ENCODE results near the gene GIPC1. TPM values are rescaled to one million over a fixed set of nuclear protein-coding genes. Genes with fewer than 3 reads are reported as not detected.

GIPC1 gene
- total and polyA plus RNA-seq, 2 of the 4 experiments (the other 2 are of a cell fraction): 74.2 to 133 TPM

GRCh38 chr19:14479309-14479974, 16.5 kb downstream of the GIPC1 start:
- no peak overlapping the region for H3K4ac ChIP-seq (ENCODE audit: low read depth, low read length)
- no peak overlapping the region for H4K91ac ChIP-seq (ENCODE audit: insufficient read depth, low read depth, low read length)
- no peak overlapping the region for H4K8ac ChIP-seq (ENCODE audit: low read depth in 2 of 2, low read length in 2 of 2)
- peaks cover 8 to 54% of the 10 kb centered on the region in 2 experiments for H3K79me1 ChIP-seq (ENCODE audit: low read depth in 1 of 2, low read length in 2 of 2)
- H3K27me3 ChIP-seq (ENCODE audit: control insufficient read depth, insufficient read depth, low read length): no peaks in the 10 kb centered on the region
- no peak overlapping the region for H3K56ac ChIP-seq (ENCODE audit: extremely low read depth, insufficient read depth, low read length)
- no peak overlapping the region for H2BK5ac ChIP-seq (ENCODE audit: low read depth, low read length, poor library complexity, severe bottlenecking)
- no peaks in the 10 kb centered on the region for H3K9me3 ChIP-seq (ENCODE audit: control insufficient read depth, insufficient read depth, low read length)
- no peak overlapping the region for H3K23ac ChIP-seq (ENCODE audit: low read depth, low read length)
- H3K4me2 ChIP-seq (ENCODE audit: low read depth, low read length): no peak overlapping the region
- no peak overlapping the region for H2BK120ac ChIP-seq (ENCODE audit: low read depth, low read length)
- intact Hi-C loops (cut with micrococcal nuclease): loop anchor here (5.0 kb wide), 1 partner anchor 342 kb away; the partner anchor contains the start of gene ASF1B
- no peak overlapping the region for H3K18ac ChIP-seq (ENCODE audit: low read depth, low read length)
- WGBS, 2 experiments (ENCODE audit: extremely low coverage in 2 of 2, insufficient read length in 1 of 2): 70% methylated on average over 2 of the region's 14 CpGs; no CpG with 5 or more reads in 1 of the 2 experiments
- dilution Hi-C loops (cut with HindIII; ENCODE audit: low sequenced_read_pairs, unreplicated experiment): no loop called here
- H2AK5ac ChIP-seq (ENCODE audit: low read depth, low read length): no peak overlapping the region
- peaks cover 25% of the 10 kb centered on the region for H3K36me3 ChIP-seq (ENCODE audit: control insufficient read depth, insufficient read depth, low read length)
- H4K20me1 ChIP-seq (ENCODE audit: insufficient read depth, low read length): peaks cover 33% of the 10 kb centered on the region
- no peak overlapping the region for H3K9ac ChIP-seq (ENCODE audit: low read depth, low read length)
- H3K14ac ChIP-seq (replicated peaks; ENCODE audit: low read depth, low read length): no peak overlapping the region
- no peak for DNase-seq
- no peak overlapping the region for H3K4me3 ChIP-seq (ENCODE audit: insufficient read depth, low read depth, low read length)
- no TSS peak for BruUV-seq (replicated peaks)
- no peak for ATAC-seq (ENCODE audit: low read depth)
- H2BK15ac ChIP-seq (ENCODE audit: low read depth, low read length): no peak overlapping the region
- CTCF ChIA-PET: interaction anchor here (0.6 kb wide), 1 partner anchor 20 kb away, joined by 3 read pairs; no protein-coding TSS in a partner anchor
- no peak overlapping the region for H3K27ac ChIP-seq (ENCODE audit: insufficient read depth, low read length)
- 0 out of 2 replicates have a peak, but pooled peaks cover 14% of the 10 kb centered on the region for H3K9me1 ChIP-seq (ENCODE audit: insufficient read depth, low read length)
- peaks cover 35% of the 10 kb centered on the region for H3K4me1 ChIP-seq (ENCODE audit: control insufficient read depth, insufficient read depth, low read length)
- H2AFZ ChIP-seq (replicated peaks; ENCODE audit: low read length, poor library complexity): no peak overlapping the region
- no peak overlapping the region for H4K5ac ChIP-seq (ENCODE audit: low read depth, low read length)
- TF ChIP-seq FOS (IDR thresholded peaks at IDR 0.05; ENCODE audit: low read depth, low read length) (no peak), MAFK (IDR thresholded peaks at IDR 0.05; ENCODE audit: low read depth, low read length) (no peak), CHD1 (IDR thresholded peaks at IDR 0.05; ENCODE audit: low read depth, low read length) (no peak)
- no peak overlapping the region for H2BK20ac ChIP-seq (ENCODE audit: low read depth, low read length)
- in situ Hi-C loops (cut with MboI; ENCODE audit: low sequenced_read_pairs): loop anchor here (10.0 kb wide), 1 partner anchor 595 kb away; no protein-coding TSS in a partner anchor
- H2AK9ac ChIP-seq (replicated peaks; ENCODE audit: low read depth, low read length, poor library complexity): peak overlapping the region; percentile 89
- POLR2A ChIA-PET (ENCODE audit: unreplicated experiment): no interaction called here
